SH-SY5Y (cell line): ENCODE results near the gene GOLGA6L2.

Experiments used
- GATA2 ChIP-seq: IDR thresholded peaks from 2 replicates; pipeline ENCODE4 v1.6.1; 2011; ENCODE audit warnings: mild to moderate bottlenecking, low read depth, low read length
- GATA3 ChIP-seq: IDR thresholded peaks from 2 replicates; pipeline ENCODE4 v1.6.1; 2011; ENCODE audit warnings: low read depth, mild to moderate bottlenecking, low read length, moderate library complexity

DNA sequence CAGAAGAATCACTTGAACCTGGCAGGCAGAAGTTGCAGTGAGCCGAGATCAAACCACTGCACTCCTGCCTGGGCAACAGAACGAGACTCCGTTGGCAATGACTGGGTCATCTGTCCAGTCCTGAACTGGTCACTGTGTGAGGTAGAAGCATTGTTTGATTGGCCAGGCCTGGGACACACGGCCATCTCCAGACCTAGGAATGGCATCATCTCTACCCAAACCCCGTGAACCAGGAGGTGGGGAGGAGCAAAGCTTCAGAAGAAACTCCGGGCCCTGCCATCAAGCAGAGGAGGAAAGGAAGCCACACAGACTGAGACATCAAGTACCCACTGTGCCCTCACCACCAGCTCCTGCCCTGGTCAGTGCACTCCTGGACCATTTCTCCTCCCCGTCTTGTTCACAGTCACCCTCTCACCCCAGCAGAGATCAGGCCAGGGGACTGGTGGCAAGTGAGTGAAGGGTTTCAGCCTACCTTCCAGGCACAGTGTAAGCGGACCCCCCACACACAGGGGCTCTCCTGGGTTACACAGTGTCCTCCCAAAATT is 31.6 kb downstream of the GOLGA6L2 start:
- TF ChIP-seq GATA2 (no peak), GATA3 (no peak)
